ENCODE results near the gene DYDC2.

GRCh38 chr10:80313523-80313922 lies 43.1 kb upstream of the DYDC2 start:
- TF ChIP-seq, protein P1, sequence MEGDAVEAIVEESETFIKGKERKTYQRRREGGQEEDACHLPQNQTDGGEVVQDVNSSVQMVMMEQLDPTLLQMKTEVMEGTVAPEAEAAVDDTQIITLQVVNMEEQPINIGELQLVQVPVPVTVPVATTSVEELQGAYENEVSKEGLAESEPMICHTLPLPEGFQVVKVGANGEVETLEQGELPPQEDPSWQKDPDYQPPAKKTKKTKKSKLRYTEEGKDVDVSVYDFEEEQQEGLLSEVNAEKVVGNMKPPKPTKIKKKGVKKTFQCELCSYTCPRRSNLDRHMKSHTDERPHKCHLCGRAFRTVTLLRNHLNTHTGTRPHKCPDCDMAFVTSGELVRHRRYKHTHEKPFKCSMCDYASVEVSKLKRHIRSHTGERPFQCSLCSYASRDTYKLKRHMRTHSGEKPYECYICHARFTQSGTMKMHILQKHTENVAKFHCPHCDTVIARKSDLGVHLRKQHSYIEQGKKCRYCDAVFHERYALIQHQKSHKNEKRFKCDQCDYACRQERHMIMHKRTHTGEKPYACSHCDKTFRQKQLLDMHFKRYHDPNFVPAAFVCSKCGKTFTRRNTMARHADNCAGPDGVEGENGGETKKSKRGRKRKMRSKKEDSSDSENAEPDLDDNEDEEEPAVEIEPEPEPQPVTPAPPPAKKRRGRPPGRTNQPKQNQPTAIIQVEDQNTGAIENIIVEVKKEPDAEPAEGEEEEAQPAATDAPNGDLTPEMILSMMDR (IDR thresholded peaks at IDR 0.05): no peak
- TF ChIP-seq TCF7L2 (IDR thresholded peaks at IDR 0.05; ENCODE audit: low read depth, low read length): no peak
- no peak for TF ChIP-seq POLR2AphosphoS5 (IDR thresholded peaks at IDR 0.05; ENCODE audit: low read depth, low read length)
- TF ChIP-seq, protein P2, sequence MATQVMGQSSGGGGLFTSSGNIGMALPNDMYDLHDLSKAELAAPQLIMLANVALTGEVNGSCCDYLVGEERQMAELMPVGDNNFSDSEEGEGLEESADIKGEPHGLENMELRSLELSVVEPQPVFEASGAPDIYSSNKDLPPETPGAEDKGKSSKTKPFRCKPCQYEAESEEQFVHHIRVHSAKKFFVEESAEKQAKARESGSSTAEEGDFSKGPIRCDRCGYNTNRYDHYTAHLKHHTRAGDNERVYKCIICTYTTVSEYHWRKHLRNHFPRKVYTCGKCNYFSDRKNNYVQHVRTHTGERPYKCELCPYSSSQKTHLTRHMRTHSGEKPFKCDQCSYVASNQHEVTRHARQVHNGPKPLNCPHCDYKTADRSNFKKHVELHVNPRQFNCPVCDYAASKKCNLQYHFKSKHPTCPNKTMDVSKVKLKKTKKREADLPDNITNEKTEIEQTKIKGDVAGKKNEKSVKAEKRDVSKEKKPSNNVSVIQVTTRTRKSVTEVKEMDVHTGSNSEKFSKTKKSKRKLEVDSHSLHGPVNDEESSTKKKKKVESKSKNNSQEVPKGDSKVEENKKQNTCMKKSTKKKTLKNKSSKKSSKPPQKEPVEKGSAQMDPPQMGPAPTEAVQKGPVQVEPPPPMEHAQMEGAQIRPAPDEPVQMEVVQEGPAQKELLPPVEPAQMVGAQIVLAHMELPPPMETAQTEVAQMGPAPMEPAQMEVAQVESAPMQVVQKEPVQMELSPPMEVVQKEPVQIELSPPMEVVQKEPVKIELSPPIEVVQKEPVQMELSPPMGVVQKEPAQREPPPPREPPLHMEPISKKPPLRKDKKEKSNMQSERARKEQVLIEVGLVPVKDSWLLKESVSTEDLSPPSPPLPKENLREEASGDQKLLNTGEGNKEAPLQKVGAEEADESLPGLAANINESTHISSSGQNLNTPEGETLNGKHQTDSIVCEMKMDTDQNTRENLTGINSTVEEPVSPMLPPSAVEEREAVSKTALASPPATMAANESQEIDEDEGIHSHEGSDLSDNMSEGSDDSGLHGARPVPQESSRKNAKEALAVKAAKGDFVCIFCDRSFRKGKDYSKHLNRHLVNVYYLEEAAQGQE (IDR thresholded peaks at IDR 0.05; ENCODE audit: insufficient read depth in 1 of 2, low read depth in 2 of 2, low read length in 1 of 2): no peak
